Hematopoietic multipotent progenitor cell (in vitro differentiated cells): ENCODE data around the gene LPAR1. TPM values are rescaled to one million over a fixed set of nuclear protein-coding genes. Genes with fewer than 3 reads are reported as not detected.
"Not testable (repeated sequence)": the region's sequence is repeated elsewhere in the genome, so short reads cannot be mapped to it uniquely, and the experiment has no call there.

Source experiments
- DNase-seq, 3 donors: peaks; one replicate each; pipeline ENCODE4 v3.0.0-alpha.2; 2011 to 2015; ENCODE audit warnings: low read depth in 2 of 3, low spot score in 2 of 3
- small RNA-seq: library from RNA; depleted of rRNA; stranded (forward); fragments of <200 nt; gene quantifications from one replicate; pipeline ENCODE3, GENCODE V24; 2012
- total RNA-seq: library from RNA; depleted of rRNA; stranded (reverse); fragments of >200 nt; gene quantifications from one replicate; pipeline ENCODE4 v1.2.3, GENCODE V29; 2012

The LPAR1 gene
- total RNA-seq, 1 donor, result 0.27 TPM

DNA sequence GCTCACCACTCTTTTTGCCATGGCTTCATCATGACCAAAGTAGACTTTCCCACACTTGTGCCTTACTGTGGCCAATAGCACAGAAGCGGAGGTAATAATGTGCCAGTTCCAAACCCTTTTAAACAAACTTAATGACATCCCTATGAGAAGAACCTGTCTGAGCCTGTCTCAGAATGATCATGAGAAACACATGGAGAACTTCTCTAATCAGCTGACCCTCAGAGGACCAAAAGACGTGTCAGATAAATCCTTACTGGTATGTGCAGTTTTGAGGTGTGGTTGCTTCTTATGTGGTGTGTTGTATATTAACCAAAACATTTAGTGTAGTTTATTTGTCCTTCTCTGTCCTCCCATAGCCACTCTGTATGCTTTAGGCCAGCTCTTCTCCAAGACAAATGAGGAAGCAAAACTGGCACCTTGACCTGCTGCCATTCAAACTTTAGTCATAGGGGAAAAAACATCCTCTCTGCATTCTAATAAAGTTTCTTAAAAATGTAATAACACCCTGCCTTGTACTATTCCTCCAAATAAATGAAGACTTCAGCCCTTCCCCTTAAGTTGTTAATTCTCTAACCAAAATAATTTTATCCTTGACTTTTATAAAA is 200.8 kb downstream of the LPAR1 start:
- no peak for DNase-seq

DNA sequence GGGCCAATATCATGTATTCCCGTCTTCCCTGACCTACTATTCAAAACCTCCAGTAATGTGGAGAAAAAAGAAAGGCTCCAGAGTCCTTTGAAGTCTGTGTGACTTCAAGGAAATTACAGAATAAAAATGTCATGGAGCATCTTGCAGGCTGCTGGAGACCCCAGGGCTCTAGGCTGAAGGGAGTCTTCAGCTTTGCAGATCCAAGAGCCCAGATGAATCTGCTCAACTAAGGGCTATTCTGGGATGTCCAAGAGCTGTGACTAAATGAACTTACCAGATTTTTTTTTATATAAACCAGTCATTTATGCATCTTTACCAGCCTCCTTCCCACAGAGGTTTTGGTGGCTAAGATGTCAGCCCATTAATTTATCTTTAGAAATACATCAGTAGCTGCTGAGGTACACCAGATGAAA is 202.4 kb downstream of the LPAR1 start:
- no peak for DNase-seq

DNA sequence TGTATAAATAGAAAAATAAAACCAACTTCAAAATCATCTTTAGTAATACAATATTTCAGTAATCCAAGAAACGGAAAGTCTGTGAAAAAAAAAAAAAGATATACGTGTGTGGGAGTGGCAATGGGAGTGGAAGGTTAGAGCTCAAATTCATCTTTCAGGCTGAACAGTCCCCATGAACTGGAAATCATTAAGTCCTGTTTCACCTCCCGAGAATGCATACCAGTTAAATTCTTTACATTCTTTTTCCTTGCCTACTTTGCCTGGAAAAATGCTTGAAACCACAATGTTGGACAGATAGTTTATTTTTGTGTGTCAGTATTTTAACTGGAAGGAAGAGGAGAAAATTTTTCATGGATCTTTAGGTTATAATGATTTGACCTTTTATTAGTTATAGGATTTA is 202.9 kb downstream of the LPAR1 start:
- no peak for DNase-seq

DNA sequence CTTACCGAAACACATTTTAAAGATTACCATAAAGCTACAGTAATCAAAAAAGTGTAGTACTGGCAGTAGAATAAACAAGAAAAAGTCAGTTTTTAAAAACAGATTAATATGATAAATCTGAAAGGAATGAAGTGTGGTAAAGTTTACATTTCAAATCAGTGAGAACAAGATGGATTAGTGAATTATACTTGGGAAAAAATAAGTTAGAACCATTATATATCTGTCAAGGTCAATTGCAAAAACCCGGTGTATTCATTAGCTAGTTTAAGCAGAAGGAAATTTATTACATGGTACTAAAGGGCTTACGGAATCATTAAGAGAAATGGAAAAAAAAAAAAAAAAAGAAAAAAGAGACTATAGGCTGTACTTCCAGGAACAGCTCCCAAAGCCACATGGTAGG is 205.3 kb downstream of the LPAR1 start:
- no peak for DNase-seq

DNA sequence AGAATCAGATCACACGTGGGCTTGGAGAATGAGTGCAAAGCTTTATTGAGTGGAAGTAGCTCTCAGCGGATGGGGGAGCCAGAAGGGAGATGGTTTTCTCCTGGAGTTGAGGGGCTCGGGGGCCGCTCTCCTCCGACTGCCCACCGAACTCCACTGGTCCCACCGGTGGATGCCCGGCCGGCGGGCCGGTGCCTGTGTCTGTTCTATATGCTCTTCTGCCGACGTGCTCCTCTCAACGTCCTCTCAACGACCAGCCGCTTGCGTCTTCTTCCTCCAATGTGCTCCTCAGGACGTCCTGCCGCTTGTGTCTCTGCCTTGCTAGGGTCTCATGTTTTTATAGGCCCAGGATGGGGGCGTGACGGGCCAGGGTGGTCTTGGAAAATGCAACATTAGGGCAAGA is 207.8 kb downstream of the LPAR1 start:
- no peak for DNase-seq

DNA sequence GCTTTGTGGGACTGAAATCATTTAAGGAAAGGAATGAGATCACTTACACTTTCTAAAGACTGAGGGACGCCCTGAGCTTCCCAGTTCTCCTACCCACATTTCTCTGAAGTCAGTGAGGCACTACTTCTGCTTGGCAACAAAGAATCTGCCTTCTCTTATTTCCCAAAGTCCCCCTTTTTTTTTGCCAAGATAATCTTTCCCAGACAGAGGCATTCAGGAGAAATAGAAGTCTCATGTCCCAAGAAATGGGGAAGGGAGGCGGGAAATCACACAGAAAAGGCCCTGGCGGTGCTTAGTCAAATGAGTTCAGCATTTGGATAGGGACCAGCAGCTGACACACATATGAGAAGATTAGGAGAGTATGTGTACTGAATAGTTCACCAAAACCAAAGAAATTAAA is 210.0 kb downstream of the LPAR1 start:
- DNase-seq, result no peak

DNA sequence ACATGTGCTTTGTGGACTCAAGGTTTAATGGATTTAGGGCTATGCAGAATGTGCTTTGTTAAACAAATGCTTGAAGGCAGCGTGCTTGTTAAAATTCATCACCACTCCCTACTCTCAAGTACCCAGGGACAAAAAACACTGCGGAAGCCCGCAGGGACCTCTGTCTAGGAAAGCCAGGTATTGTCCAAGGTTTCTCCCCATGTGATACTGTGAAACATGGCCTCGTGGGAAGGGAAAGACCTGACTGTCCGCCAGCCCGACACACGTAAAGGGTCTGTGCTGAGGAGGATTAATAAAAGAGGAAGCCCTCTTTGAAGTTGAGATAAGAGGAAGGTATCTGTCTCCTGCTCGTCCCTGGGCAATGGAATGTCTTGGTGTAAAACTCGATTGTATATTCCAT is 211.9 kb downstream of the LPAR1 start:
- not testable (repeated sequence) for DNase-seq

DNA sequence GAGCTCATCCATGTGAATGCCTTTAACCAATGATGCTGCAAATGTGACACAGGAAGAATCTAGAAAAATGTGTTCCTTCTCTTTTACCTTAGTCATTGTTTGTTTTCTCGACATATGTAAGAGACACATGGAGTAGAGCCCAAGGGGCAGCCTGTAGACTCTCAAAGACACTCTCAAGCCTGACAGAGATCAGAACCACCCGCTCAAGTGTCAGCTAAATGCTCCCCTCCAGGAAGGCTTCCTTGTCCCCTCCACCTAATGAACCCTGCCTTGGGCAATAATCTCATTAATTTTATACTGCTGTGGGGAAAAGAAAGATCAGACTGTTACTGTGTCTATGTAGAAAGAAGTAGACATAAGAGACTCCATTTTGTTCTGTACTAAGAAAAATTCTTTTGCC is 212.3 kb downstream of the LPAR1 start:
- DNase-seq, result no peak

DNA sequence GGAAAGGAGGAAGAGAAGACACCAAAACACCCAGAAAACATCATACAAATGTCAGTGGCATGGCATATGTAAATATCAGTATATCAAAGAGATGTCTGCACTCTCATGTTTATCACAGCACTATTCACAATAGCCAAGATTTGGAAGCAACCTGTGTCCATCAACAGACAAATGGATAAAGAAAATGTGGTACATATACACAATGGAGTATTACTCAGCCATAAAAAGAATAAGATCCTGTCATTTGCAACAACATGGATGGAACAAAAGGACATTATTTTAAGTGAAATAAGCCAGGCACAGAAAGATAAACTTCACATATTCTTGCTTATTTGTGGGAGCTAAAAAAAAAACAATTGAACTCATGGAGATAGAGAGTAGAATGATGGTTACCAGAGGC is 213.1 kb downstream of the LPAR1 start:
- DNase-seq, result not testable (repeated sequence)

Small RNA genes lying within 50 kb of the gene (small RNA-seq; reads per million reads assigned to genes)
- gene RF00019 (not detected), gene RNU6-432P (not detected)
